Stimulated activated CD4-positive, alpha-beta T cell treated with anti-CD3 and anti-CD28 coated beads, Interleukin-1b, Interleukin-23, amount 100 ng/mL, for 24 hours (primary cell): ENCODE results near the gene HCN3.
"Not testable (repeated sequence)": the region's sequence is repeated elsewhere in the genome, so short reads cannot be mapped to it uniquely, and the experiment has no call there.

ENCODE experiments used
- DNase-seq, 4 experiments: peaks; one replicate each; pipeline ENCODE4 v3.0.0-alpha.2; 2020; ENCODE audit warnings: low read depth in 4 of 4, low spot score in 1 of 4

Gene HCN3

DNA sequence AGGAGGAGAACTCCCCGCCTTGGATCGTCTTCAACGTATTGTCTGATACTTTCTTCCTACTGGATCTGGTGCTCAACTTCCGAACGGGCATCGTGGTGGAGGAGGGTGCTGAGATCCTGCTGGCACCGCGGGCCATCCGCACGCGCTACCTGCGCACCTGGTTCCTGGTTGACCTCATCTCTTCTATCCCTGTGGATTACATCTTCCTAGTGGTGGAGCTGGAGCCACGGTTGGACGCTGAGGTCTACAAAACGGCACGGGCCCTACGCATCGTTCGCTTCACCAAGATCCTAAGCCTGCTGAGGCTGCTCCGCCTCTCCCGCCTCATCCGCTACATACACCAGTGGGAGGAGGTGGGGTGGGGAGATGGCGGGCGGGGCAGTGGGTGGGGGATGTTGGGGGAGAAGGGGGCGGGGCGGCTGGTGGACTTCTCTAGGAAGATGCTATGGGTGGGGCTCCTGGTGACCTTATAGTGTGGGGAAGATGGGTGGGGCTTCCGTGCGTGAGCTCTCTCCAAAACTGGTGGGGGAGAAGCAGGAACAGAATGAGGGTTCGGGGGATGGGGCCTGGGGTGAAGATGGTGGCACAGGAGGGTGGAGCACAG lies 5.3 kb downstream of the HCN3 start:
- no peak for DNase-seq

DNA sequence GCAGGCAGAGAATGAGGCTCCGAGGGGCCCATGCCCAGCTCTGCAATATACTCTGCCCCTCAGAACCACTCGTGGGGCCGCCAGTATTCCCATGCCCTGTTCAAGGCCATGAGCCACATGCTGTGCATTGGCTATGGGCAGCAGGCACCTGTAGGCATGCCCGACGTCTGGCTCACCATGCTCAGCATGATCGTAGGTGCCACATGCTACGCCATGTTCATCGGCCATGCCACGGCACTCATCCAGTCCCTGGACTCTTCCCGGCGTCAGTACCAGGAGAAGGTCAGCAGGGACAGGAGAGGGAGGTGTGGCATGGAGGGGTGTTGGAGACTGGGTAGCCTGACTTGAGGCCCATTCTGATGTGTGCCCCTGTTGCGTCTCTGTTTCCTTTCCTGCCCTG lies 7.2 kb downstream of the HCN3 start:
- no peak for DNase-seq

DNA sequence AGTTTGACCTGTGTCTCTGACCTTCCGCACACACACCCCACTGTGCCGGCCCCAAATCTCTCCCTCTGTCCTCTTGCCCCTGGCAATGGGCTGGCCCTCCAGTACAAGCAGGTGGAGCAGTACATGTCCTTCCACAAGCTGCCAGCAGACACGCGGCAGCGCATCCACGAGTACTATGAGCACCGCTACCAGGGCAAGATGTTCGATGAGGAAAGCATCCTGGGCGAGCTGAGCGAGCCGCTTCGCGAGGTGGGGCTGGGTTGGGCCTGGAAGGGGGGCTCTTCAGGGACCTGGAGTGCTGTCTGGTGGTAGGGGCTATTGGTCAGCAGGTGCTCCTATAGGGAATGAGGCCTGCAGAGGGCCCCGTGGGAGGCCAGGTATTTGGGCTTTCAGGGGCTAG lies 7.8 kb downstream of the HCN3 start:
- no peak for DNase-seq

DNA sequence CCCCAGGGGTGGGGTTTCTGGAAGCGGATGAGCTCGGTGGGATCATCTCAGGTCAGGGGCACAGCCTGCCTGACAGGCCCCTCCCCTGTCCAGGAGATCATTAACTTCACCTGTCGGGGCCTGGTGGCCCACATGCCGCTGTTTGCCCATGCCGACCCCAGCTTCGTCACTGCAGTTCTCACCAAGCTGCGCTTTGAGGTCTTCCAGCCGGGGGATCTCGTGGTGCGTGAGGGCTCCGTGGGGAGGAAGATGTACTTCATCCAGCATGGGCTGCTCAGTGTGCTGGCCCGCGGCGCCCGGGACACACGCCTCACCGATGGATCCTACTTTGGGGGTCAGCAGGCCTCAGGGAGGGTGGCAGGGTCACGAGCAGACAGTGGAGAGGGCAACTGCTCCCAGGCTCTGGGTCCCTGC lies 8.4 kb downstream of the HCN3 start:
- no peak for DNase-seq

DNA sequence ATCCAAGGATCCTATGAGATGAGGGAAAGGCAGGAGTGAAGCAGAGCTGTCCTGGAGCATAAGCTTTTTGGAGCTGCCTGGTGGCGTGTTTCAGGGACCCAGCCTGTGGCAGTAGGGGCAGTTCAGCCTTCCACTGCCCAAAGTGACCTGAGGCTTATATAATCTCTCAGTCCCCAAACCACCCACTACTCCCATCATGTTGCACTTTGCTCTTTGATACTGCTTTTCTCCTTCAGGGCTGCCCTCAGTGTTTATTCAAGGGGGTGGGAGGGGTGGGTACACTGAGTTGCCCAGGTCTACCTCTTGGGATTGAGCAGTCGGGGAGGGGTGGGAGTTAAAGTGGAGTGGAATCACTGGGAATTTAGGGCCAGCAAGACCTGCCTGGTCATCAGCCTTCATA lies 9.3 kb downstream of the HCN3 start:
- DNase-seq = no peak

DNA sequence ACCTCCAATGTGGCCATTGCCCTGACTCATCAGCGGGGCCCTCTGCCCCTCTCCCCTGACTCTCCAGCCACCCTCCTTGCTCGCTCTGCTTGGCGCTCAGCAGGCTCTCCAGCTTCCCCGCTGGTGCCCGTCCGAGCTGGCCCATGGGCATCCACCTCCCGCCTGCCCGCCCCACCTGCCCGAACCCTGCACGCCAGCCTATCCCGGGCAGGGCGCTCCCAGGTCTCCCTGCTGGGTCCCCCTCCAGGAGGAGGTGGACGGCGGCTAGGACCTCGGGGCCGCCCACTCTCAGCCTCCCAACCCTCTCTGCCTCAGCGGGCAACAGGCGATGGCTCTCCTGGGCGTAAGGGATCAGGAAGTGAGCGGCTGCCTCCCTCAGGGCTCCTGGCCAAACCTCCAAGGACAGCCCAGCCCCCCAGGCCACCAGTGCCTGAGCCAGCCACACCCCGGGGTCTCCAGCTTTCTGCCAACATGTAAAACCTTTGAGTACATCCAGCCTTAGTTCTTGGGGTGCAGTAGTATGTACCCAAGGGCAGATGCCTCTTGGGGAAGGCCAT lies 10.8 kb downstream of the HCN3 start:
- DNase-seq = no peak

DNA sequence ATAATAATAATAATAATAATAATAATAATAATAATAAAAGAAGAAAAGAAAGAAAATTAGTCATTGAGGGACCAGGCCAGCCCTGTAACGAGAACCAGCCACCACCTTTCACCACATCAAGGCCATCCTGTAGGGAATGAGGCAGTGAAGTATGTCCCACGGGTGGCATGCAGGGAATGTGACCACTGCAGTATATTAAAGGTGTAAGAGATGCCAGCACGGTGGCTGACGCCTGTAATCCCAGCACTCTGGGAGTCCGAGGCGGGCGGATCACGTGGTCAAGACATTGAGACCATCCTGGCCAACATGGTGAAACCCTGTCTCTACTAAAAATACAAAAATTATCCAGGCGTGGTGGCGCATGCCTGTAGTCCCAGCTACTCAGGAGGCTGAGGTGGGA lies 13.7 kb downstream of the HCN3 start:
- DNase-seq = not testable (repeated sequence)

DNA sequence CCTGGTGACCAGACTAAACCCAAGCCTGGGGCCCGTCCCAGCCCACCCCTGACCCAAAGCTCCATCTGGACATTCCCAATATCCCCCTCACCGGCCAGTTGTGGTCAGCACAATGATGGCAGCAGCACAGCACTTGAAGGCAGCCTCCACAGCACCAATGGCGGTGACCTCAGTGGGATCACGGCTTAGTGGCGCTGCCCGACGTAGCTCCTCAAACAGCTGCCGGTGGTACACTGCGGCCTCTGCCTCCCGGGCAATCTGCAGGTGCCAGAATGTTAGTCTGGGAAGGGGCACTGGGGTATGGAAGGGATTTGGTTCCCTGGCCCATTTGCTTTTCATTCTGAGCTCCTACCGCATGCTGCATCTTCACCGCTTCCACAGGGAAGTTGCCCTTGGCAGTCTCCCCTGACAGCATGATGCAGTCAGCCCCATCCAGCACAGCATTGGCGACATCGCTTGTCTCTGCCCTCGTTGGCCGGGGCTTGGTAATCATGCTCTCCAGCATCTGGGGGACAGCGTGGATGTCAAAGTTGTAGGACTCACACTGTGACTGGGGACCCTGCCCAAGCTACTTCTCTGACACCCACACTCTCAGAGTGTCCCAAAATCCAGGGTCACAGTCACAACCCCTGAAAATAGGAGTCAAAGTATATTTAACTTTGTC lies 16.0 kb downstream of the HCN3 start:
- no peak for DNase-seq

DNA sequence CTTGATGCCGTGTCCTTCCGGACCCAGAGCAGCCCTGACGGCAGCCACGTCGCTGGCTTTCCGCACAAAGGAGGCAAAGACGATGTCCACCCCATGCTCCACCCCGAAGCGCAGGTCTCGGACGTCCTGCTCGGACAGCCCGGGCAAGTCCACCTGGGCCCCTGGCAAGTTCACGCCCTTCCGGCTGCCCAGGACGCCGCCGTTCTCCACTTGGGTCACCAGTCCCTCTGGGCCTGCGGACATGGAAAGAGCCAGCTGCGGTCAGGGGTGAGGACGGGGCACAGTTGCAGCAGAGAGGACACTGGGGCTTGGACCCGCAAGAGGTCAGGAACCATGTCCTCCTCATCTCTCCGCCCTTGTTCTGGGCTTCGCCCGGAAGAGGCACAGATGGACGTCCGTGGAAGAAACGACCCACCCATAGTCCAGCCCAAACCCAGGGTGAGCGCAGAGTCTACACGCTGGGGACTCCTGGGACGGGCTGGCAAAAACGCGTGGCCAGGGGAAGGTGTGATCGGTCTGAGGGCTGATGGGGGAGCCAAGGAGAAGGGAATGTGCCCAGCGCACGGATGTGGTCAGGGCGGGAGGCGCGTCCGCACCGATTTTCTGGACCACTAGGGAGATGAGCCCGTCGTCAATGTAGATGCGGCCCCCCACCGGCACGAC lies 17.4 kb downstream of the HCN3 start:
- no peak for DNase-seq

DNA sequence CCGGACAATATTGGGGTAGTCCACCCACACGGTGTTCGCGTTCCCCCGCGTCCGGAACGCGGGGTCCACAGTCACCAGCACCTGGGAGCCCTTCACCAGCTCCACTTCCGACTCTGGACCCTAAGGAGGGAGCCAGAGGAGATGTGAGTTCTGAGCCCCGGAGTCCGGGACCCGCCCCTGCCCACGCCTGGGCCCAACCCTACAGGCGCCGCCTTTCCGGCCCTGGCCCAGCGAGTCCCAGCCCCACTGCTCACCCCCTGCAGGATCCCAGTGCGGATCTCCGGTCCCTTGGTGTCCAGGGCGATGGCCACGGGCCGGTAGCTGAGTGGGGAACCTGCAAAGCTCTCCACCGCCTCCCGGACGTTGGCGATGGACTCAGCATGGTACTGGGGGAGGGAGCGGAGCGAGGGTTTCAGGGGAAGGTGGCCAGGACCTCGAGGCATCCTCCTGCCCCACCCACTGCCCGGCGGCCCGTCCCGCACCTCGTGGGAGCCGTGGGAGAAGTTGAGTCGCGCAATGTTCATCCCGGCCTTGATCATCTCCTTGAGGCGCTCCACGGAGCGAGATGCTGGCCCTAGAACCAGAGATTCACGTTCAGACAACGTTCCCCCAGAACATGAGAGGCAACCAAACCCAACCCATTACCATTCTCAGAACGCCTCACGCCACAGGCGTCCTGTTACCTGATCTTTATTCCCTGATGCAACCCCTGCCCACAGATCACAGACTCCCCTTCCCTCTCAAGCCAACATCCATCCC lies 18.1 kb downstream of the HCN3 start:
- DNase-seq = no peak

DNA sequence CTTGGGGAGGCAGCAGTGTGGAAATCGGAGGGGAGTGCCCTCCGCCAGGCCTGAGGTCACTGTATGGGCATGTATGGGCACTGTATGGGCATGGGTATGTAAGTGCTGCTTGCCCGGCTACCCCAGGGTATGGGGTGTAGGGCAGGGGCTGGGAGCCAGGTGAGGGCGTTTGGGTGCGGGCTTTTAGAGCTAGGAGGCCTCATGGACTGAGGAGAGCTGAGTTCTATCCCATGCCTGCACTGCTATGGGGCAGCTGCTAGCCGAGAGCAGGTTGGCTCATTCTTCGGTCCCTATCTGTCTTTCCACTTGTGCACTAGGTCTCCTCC lies 18.6 kb downstream of the HCN3 start:
- no peak for DNase-seq

DNA sequence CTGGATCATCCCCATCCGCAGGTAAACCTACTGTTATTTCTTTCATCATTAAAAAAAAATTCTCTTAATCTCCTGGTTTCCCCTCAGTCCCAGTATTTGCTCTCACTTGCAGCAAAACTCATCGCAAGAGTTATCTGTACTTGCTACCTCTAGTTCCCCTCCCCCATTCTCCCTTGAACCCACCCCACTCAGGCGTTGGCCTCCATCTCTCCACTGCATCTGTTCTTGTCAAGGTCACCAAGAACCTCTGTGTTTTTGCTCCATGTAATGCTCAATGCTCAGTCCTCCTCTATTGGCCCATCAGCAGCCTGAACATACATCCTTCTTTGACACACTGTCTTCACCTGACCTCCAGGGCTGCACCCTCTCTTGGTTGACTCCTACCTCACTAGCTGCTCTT lies 19.4 kb downstream of the HCN3 start:
- no peak for DNase-seq

DNA sequence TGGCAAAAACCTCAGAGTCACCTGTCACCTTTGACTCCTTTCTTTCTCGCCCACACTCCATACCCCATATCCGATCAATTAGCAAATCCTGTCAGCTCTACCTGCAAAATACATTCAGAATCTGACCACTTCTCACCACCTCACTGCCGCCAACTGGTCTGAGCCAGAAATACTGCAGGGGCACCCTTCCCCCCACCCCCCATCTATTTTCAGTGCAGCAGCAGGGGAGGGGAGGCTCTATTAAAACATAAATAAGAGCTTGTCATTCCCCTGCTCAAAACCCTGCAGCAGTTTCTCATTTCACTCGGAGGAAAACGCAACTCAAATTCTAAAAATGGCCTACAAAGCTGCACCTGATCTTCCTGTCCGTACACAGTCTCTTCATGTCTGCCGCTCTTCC lies 20.1 kb downstream of the HCN3 start:
- DNase-seq = no peak

DNA sequence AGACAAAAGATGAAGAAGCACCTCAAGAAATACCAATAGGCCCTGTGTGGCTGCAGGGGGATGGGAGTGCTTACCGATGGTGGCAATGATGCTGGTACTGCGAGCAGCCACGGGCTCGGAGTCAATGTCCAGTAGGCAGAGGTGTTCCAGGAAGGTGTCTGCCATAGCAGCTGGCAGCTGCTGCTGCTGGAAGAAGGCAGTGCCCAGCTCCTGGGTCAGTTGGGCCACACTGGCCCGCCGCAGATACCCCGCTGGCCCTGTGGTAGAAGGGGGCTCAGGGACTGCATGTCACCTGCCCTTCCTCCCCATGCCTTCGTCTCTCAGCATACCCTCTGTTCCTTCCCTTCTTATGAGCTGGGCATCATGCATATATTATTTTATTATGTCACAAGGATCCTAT lies 22.8 kb downstream of the HCN3 start:
- DNase-seq = no peak

DNA sequence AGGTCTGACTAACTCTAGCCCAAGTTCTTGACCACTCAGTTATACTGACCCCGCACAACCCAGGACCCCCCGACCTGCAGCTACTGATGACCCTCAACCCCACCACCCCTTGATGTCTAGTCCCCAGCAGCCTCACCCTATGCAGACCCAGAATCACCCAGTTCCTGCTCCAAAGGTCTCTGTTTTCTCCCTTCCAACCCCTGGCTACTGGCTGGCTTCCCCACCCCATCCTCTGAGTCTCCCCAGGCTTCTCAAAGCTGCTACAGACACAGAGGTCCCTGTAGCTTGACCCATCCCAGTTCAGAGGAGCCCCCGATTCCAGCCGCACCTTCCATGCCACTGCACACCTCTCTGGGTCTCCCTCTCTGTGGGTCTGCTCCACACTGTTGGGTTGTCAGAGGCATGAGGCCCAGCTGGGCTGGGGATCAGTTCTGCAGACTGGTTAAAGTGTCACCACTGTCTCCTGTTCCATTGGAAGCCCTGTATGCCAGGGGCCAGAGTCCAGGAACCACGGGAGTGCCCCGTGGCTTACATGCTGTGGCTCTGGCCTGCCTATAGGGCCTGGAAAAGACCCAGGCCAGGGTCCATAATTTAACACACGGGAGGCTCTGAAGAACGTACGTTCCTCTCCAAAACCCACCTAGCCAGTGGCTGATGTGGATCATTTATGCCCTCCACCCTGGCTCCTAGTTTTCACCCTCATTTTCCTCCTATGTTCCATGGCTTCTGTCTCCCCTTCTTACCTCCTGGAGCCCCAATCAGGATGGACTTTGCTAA lies 23.5 kb downstream of the HCN3 start:
- no peak for DNase-seq

DNA sequence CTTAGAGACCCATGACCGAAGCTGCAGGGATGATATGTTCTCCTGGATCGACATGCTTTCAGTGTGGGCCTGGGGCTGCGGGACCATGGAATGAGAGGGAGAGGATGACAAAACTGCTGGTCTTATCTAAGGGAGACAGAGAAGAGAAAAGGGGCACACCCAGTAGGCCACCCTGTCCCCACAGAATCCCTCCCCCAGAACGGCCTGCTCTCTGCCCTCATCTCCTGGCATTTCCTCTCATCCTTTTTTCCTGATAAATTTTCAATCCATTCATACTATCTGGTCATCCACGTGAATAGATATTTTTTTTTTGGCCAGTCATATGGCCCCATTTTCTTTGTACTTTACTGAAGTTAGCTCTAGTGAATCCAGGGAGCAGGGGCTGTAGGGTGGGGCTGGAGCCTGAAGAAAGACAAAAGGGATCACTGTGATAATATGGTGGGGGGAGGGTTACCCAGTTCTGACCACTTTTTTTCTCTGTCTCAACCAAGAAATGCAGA lies 24.1 kb downstream of the HCN3 start, which contains the start of gene PKLR:
Gene PKLR (minus strand): TSS at position 97 of the 500 bp plus-strand sequence. CDS start 43 bp downstream, at position 54.
- DNase-seq = no peak

DNA sequence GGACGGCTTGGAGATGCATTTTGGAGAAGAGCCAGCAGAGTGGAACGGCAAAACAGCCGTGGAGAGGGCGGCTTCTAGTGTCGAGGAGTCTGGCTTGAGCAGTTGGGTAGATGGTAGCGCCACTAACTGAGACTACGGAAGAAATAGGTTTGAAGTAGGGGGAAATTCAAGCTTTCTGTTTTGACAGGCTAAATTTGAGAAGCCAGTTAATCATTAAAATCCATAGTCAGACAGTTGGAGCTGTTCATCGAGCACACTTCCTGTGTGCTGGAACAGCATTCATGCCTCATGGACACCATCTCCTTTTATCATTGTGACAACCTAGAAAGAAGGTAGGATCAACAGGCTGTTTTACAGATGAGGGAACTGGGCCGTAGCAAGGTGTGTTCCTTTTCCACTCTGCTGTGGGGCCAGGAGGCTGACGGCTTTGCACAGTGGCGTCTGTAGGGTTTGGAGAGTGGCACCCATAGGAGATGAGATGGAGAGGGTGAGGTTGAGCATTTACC lies 27.3 kb downstream of the HCN3 start:
- no peak for DNase-seq

DNA sequence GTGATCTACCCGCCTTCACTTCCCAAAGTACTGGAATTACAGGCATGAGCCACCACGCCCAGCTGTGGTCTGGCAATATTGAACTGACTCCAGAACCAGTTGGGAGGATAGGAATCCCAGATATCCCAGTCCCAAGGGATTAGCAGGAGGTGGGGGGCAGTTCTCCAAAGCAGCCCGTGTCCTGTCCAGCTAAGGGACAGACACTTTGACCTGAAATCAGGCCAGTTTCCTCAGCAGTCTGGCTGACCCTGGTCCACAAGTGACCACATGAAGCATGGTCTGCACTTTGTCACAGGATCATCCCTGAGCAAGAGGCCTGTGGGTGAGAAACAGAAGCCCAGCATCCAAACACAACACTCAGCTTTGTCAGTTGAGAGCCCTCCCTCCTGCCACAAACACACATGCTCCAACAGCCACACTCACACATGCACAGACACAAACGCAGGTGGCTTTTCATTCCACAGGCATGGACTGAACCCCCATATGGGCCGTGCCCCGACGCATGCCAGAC lies 28.7 kb downstream of the HCN3 start:
- DNase-seq = no peak

DNA sequence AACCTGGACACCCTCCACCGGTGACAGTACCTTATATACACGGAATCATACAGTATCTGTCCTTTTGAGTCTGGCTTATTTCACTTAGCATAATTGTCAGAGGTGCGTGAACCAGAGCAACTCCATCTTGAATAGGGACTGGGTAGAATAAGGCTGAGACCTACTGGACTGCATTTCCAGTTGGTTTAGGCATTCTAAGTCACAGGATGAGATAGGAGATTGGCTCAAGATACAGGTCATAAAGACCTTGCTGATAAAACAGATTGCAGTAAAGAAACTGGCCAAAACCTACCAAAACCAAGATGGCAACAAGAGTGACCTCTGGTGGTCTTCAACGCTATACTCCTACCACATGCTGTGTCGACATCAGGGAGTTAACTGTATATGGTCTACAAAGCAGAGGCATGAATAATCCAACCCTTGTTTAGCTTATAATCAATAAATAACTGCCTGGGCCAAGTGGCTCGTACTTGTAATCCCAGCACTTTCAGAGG lies 30.0 kb downstream of the HCN3 start:
- no peak for DNase-seq
